ENCODE results near the gene TMEM114. TPM values are rescaled to one million over a fixed set of nuclear protein-coding genes. Genes with fewer than 3 reads are reported as not detected.
A peak's percentile ranks its signal among the peaks of the same experiment; 100 is the strongest.

Gene TMEM114
- total and polyA plus RNA-seq, 11 donors: not detected

- H3K4me1 ChIP-seq: peaks cover 0 to 17% (median 1%) of the 10 kb centered on the region in 12 donors
- ATAC-seq (no peak), DNase-seq (no peak)
- no peak overlapping the region for H3K4me3 ChIP-seq
- H3K9me3 ChIP-seq: peaks cover 0 to under 1% (median 0%) of the 10 kb centered on the region in 12 donors
- no peaks in the 10 kb centered on the region for H3K36me3 ChIP-seq
- no peak for TF ChIP-seq POLR2A (IDR thresholded peaks at IDR 0.05)
- TF ChIP-seq, protein P1, sequence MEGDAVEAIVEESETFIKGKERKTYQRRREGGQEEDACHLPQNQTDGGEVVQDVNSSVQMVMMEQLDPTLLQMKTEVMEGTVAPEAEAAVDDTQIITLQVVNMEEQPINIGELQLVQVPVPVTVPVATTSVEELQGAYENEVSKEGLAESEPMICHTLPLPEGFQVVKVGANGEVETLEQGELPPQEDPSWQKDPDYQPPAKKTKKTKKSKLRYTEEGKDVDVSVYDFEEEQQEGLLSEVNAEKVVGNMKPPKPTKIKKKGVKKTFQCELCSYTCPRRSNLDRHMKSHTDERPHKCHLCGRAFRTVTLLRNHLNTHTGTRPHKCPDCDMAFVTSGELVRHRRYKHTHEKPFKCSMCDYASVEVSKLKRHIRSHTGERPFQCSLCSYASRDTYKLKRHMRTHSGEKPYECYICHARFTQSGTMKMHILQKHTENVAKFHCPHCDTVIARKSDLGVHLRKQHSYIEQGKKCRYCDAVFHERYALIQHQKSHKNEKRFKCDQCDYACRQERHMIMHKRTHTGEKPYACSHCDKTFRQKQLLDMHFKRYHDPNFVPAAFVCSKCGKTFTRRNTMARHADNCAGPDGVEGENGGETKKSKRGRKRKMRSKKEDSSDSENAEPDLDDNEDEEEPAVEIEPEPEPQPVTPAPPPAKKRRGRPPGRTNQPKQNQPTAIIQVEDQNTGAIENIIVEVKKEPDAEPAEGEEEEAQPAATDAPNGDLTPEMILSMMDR (IDR thresholded peaks at IDR 0.05): no peak
- H3K27ac ChIP-seq: no peak overlapping the region
- intact Hi-C loops (cut with DNase I): no loop called here
- WGBS, 4 donors: 92 to 97% (median 94%) methylated on average over 3 of the region's 3 CpGs
- peaks cover 17 to 70% (median 34%) of the 10 kb centered on the region in 9 donors for H3K27me3 ChIP-seq
Measured at GRCh38 chr16:8590811-8591210, 500 bp upstream of the TMEM114 start.

DNA sequence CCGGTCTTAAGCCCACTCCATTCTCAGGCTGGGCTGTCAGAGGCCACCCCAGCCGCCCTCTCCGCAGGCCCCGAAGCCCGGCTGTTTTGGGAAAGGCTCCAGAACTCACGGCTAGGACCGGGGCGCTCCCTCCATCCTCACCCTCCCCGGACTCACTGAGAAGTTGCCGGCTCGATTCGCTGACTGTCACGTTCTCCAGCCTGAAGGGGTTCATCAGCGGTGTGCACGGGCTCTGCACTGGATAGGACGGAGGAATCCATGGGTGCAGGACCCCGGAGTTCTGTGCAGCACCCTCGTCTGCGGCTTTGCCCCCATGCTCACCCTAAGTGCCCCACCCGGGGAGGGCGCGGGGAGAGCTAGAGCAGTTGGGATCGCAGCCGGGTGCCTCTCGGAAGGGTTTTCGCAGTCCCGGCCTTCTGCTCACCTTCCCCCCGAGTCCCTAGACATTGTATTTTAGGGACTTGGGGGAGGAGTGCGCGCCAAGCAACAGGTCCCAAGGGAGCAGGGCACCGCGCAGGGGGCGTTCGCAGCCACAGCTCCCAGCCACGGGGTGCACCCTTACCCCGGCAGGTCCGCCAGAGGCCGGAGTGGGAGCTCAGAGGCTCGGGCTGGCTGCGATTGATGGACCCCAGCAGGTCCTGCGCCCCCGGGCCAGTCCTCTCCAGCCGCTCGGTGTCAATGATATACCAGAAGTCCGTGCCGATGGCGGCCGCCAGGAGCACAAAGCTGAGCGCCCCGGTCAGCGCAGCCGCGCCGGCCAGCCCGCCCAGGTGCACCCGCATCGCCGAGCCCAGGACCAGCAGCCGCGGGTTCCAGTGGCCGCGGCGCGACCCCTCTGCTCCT, 1.0 kb downstream of the TMEM114 start:
- peaks cover 17 to 65% (median 34%) of the 10 kb centered on the region in 9 donors for H3K27me3 ChIP-seq
- peak overlapping the region in 11 of 12 donors; percentile 16 to 42 (median 23) for H3K4me3 ChIP-seq
- no peak overlapping the region for H3K27ac ChIP-seq
- H3K36me3 ChIP-seq: no peaks in the 10 kb centered on the region
- H3K9me3 ChIP-seq: no peaks in the 10 kb centered on the region
- WGBS, 4 donors: 0 to 2% (median 1%) methylated on average over 7 to 64 of the region's 64 CpGs
- H3K4me1 ChIP-seq: peaks cover 0 to 17% (median 1%) of the 10 kb centered on the region in 12 donors
- intact Hi-C loops (cut with DNase I): no loop called here
- ATAC-seq (peak in 2 of 4 donors; percentile 37 to 49), DNase-seq (no peak)
- TF ChIP-seq POLR2A (IDR thresholded peaks at IDR 0.05): no peak
- TF ChIP-seq, protein P1 (IDR thresholded peaks at IDR 0.05): no peak

DNA sequence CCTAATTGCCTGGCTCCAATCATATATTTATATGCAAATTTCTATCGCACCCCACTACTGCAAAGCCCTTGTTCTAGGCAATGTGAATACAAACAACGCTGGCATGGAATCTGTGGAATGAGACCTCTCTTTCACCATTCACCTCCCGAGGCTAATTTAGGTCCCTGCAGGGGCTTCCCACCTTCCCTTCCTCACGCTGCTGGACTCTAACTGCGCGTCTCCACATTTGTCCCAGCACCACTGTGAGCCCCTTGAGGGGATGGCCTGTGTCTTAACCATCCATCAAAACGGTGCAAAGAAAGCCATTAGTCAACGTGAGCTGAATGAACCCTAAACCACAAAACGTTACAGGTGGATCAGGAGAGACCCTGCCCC, 1.6 kb downstream of the TMEM114 start:
- intact Hi-C loops (cut with DNase I): no loop called here
- TF ChIP-seq POLR2A (IDR thresholded peaks at IDR 0.05): no peak
- TF ChIP-seq, protein P1 (IDR thresholded peaks at IDR 0.05): no peak

DNA sequence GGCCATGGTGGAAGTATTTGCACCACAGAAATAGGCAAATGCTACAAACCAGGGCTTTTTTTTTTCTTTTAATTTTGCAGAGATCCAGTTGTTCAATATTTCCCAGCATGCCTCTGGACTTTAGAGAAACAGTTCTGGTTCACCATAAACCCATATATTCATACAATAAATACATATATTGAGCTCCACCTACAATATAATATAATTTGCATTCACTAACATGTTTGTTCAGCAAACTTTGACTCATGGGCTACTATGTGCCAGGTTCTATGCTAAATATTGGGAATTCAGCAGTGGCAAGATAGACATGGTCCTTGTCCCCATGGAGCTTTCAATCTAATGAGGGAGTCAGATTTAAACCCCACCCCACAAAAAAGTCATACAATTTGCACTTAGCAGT, 3.2 kb downstream of the TMEM114 start:
- Histone ChIP-seq H3K9me3 (no peaks in the 10 kb centered on the region), H3K36me3 (no peaks in the 10 kb centered on the region), H3K27me3 (peaks cover 17 to 51% (median 34%) of the 10 kb centered on the region in 9 donors), H3K27ac (no peak overlapping the region), H3K4me1 (peaks cover 0 to 17% (median 1%) of the 10 kb centered on the region in 12 donors), H3K4me3 (no peak overlapping the region)
- TF ChIP-seq, protein P1 (IDR thresholded peaks at IDR 0.05): no peak
- no peak for TF ChIP-seq POLR2A (IDR thresholded peaks at IDR 0.05)
- ATAC-seq: no peak
- no peak for DNase-seq
- intact Hi-C loops (cut with DNase I): no loop called here

More for the DNA sequence above, 1.6 kb downstream of the TMEM114 start:
- no peak overlapping the region for H3K27ac ChIP-seq
- no peak overlapping the region for H3K4me3 ChIP-seq
- ATAC-seq (no peak), DNase-seq (no peak)
- H3K36me3 ChIP-seq: no peaks in the 10 kb centered on the region
- peaks cover 17 to 67% (median 34%) of the 10 kb centered on the region in 9 donors for H3K27me3 ChIP-seq
- peaks cover 0 to 17% (median 1%) of the 10 kb centered on the region in 12 donors for H3K4me1 ChIP-seq
- no peaks in the 10 kb centered on the region for H3K9me3 ChIP-seq
- WGBS, 4 donors: 1 to 7% (median 2%) methylated on average over 8 to 9 of the region's 9 CpGs
